ENCODE results near the gene LRRC14B.

DNA sequence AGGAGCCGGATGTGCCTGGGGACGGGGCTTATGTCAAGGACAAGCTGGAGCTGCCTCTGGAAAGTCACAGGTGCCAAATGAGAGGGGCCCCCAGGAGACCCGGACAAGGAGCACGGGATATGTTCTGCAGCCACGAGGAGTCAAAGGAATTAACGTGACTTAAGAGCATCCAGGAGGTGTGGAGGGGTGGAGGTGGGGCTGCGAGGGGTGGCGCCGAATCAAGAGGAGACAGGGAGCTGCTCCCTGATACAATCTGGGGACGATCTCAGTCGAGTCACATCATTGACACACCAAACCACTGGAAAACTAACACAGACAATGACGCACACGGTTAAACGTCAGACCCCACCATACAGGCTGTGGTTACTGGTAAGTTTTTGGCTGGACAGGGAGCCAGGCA, 16.3 kb downstream of the LRRC14B start:
- TF ChIP-seq, protein P1, sequence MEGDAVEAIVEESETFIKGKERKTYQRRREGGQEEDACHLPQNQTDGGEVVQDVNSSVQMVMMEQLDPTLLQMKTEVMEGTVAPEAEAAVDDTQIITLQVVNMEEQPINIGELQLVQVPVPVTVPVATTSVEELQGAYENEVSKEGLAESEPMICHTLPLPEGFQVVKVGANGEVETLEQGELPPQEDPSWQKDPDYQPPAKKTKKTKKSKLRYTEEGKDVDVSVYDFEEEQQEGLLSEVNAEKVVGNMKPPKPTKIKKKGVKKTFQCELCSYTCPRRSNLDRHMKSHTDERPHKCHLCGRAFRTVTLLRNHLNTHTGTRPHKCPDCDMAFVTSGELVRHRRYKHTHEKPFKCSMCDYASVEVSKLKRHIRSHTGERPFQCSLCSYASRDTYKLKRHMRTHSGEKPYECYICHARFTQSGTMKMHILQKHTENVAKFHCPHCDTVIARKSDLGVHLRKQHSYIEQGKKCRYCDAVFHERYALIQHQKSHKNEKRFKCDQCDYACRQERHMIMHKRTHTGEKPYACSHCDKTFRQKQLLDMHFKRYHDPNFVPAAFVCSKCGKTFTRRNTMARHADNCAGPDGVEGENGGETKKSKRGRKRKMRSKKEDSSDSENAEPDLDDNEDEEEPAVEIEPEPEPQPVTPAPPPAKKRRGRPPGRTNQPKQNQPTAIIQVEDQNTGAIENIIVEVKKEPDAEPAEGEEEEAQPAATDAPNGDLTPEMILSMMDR (IDR thresholded peaks at IDR 0.05), result no peak
- TF ChIP-seq POLR2AphosphoS5 (IDR thresholded peaks at IDR 0.05), result no peak

All from breast epithelium (tissue), 3 donors.